GM19372 (cell line): Measurements from ENCODE around the gene CARD10.

Experiments
- ATAC-seq: cut with Tn5 transposase; IDR thresholded peaks from one replicate; pipeline ENCODE4 v1.9.1; 2021; ENCODE audit warnings: mild to moderate bottlenecking, low read depth, moderate library complexity; ENCODE audit not compliant: unreplicated experiment

CARD10 gene

DNA sequence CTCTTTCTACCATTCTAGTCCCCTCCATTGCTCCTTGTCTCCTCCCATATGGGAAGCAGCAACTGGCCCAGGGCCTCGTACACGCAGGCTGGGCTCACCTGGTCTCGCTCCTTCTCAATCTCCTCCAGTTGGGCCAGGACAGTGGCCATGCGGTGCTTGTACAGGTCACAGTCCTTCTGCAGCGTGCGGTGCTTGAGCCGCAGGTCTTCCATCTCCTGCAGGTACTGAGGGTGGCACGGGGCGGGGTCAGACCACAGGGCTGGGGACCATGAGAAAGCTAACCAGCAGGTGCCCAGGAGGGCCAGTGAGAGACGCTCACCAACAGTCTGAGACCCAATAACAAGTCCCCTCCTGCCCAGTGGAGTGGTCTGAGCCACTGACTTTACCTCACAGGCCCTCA, 11.5 kb downstream of the CARD10 start:
- ATAC-seq, result no peak

DNA sequence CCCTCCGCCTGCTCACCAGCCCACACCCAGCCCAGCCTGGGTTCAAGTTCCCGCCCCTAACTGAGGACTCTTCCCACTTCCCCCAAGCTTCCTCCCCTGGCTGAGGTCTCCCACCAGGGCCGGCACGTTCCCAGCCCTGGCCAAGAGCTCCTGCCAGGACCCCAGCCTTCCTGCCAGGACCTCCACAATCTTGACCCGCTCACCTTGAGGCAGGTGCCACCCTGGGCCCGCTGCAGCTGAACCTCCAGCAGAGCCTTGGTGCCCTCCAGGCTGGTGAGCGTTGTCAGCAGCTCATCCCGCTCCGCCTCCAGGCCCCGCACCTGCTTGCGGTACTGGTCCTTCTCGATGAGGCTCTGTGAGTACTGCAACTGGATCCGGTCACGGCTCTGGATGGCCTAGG, 13.2 kb downstream of the CARD10 start:
- ATAC-seq, result no peak

DNA sequence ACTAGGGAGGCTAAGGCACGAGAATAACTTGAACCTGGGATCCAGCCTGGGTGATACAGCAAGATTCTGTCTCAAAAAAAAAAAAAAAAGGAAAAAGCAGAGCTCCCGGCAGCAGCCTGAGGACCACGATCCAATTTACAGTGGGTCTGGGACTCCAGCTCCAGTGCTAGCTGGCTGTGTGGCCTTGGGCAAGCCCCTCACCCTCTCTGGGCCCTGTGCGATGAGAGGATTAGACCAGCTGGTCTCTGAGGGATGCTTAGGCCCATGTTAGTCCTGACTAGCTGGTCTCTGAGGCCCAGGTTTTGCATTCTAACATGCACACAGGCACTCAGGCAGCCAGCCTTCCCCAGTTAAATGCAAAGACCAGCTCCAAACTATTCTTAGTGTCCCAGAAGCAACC, 13.7 kb downstream of the CARD10 start:
- ATAC-seq, result no peak

DNA sequence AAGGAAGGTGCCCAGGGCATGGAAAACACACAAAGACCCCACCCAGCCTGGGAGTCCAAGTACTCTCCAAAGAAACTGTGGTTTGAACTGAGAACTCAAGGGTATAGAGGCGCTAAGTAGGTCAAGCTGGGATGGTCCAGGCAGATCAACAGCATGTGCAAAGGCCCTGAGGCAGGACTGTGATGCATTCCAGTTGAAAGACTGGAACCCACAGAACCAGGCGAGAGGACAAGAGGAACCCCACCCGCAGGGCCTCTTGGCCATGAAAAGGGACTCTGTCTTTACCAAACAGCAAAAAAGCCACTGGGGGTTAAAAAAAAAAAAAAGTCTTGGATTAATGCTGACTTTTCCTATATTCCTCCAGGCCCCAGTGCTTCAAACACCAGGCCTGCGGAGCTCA, 14.3 kb downstream of the CARD10 start:
- ATAC-seq, result no peak

DNA sequence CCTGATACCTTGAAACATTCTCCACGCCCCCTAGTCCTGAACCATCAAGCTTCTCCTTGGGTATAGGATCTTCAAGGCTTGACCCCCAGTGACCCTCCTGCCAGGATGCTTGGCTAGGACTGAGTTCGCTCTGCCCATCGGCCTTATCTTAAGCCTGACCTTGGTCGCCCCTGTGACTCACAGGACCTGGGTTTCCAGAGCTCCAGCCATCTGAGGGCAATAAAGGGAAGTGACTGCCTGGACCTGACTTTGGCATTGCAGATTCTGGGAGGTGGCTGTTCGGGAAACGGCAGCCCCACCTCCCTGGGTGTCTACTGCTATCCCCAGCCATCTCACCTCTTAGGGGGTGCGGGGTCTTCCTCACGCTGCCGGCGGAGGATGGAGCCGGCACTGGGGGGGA, 15.4 kb downstream of the CARD10 start:
- no peak for ATAC-seq

DNA sequence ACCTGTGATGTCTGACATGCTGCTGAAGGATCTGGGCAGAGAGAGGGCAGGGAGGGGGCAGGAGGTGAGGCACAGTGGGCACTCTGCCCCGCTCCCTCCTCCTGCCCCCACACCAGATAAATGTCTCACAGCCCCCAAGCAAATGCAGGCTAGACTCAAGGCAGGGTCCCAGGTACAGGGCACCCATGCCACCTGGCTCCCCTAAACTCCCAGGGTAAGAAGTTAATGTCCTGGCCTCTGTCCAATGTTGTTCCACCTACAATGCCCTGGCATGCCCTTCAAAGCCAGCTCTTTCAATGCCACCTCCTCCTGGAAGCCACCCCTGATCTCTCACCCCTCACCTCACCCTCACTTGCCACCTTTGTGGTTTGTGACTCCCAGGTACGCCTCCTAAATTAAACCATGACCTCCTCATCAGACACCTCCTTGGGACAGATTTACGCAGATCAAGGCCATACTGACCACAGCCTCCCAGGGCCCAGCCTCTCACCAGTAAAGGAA, 16.0 kb downstream of the CARD10 start:
- no peak for ATAC-seq

DNA sequence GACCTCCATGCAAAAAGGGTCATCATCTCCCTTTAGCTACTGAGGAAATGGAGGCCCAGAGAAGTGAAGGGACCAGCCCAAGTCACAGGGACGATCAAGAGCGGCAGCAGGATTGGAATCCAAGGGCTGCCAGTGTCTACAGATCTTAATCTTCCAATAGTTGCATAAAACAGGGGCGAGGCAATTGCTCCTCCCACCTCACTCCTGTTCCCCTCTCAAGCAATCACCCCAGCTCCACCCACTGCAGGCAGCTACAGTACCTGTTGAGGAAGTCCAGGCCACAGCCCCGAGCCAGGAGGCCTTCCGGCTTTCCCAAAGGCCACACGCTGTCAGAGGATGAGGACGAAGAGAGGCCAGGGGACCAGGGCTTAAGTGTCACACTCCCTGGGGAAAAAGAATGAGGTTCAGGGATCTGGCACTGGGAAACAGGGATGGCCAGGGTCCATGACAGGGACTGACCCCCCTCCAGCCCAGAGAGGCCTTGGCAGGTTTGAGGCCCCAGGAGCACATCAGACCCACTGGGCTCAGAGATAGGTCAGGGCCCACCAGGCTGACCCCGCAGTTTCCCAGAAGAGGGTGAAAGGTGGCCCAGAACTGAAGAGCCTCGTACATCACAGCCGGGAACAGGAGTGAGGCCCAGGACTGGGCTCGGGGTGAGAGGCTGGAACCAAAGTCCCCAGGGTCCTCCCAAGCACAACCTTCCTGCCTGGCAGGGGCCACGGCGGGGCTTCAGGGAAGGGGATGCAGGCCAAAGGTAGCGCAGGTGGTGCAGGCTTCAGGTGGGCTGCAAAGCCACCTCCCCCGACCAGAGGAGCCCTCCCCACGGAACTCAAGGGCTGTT, 16.7 kb downstream of the CARD10 start:
- no peak for ATAC-seq

DNA sequence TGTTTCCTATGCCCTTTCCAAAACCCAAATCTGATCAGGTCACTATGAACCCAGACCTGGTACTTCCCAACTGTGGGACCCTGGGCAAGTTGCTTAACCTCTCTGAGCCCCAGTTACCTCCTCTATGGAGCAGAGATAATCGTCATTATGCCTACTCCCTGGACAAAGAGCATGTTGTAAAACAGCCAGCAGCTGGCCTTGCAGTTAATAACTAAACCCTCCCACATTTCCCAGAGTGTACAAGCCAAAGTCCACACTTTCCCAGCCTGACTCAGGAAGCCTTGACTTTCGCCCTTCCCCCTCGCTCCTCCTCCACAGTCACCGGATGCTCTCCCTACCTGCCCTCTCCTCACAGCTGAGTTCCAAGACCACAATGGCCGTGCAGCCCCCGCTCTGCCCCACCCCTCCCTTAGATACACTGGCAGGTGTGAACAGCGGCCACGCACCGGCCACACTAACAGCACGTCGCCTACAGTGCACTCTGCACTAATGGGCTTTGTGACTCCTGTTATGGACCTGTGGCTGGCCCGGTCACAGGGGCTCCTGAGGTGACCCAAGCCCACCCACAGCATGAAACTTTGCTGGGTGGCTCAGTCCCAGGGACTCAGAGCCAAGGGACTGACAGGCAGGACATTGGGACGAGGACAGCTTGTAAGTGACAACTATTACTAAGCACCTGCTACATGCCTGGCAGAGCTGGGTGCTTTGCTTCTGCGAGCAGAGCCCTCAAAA, 17.4 kb downstream of the CARD10 start:
- no peak for ATAC-seq

DNA sequence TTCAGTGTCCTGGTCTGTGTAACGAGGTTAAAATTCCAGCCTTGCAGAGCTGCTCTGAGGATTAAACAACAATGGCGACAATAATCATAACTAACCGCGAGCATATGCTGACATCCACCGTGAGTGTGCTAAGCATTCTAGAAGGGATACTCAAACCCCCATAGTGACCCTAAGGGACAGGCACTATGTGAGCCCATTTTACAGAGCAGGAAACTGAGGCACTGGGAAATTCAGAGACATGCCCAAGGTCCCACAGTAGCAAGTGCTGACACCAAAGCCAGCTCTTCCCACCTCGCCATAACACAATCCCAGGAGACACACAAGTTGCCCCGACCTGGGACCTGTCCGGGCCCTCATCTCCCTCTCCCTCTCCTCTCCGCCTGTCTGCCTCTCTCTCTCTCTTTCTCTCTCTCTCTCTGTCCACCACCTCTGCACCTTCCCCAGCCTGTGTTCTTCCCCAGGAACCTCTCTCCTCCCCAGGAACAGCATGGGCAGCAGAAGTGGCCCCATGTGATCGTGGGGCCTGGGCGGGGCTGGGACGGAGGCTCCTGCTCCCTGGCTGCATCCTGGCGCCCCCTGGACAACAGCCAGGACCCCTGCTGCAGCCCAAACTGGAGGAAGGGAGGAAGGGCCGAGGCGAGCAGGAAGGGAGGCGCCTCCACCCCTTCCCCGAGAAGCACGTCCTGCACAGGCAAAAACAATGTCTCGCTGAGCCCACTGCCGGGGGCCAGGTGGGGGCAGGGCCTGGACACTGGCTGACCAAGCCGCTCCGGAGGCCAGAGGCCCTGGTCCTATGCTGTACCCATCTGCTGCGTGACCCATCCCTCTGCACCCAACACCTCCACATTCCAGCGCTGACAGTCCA, 18.2 kb downstream of the CARD10 start:
- ATAC-seq, result no peak

DNA sequence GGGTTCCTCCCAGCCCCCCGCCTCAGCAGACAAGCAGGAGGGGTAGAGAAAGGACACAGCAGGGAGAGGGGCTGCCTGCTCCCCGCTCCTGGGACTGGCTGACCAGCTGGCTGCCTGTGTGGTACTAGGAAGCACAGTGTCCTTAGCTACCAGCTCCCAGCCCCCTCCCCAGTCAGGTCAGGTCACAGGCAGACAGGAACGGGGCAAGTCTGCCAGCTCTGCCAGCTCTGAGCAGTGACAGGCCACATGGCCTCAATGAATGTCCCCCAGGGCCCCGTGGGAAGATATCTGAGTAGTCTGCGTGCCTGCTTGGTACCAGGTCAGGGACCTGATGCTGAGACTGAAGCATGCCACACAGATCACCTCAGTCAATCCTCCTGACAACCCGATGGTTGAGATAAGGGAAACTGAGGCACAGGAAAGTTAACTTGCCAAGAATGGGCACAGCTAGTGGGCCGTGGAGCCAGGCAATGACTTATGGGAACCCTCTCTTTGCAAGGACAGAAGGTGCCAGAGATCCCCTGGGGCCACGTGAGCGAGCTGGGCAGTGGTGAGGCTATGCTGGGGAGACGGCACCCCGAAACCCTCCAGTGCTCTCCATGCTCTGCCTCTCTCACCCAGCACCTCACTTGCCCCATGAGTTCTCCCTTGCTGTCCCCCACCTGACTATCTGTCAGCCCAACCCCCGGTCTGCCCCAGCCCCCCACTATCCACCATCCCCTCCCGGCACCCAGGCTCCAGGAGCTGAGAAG, 19.2 kb downstream of the CARD10 start:
- no peak for ATAC-seq

DNA sequence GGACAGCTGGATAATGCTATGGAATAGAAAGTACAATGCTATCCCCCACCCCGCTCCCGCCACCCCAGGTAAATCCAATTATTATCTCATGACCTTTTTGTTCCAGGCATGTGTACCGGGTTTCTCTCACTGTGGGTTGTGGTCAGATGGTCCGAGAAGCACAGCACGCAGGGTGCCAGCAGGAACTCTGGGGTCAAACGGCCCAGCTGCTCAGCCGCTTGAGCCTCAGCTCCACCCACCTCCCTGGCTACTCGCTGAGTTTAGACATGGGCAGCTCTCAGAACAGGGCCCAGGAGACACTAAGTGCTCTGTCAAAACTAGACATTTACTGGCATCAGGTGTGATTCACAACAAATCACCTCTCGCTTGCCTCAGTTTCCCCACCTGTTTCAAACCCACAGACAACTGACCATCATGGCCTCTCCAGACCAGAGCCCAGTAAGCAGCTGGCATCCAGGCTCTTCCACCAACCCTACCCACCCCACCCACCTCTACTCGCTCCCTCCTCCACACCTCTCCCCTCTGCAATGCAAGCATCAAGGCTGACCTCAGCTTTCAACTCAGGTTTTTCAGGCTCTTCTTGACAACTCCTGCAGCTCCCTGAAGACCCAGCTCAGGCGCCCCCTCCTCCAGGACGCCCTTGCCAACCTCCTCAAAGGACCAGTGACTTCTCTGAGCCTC, 20.0 kb downstream of the CARD10 start:
- ATAC-seq, result no peak

DNA sequence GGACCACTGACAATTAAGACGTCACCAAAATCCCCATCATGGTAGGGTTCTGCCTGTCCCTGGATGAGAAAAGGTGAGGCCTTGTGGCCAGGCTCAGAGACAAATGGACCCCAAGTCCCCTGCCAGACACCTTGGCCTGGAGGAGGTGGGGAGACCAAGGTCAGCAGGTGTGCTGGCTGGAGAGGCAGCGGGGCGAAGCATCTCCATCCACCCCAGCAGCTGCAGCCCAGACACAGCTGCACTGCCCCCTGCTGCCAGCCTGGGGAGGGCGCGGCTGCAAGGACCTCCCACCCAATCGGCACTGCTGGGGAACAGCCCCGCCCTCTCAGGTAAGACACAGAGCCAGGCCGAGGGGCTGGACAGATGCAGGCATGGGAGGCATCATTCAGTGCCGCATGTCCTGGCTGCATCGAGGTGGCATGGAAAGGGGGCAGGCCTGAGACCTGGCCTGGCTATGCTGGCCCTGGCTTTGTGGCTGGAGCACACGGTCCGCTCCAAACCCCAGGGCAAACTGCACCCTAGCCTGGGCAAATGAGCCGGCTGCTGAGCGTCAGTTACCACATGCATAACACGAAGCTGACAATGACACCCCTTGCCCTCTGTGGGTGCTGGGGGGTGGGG, 20.8 kb downstream of the CARD10 start:
- no peak for ATAC-seq

DNA sequence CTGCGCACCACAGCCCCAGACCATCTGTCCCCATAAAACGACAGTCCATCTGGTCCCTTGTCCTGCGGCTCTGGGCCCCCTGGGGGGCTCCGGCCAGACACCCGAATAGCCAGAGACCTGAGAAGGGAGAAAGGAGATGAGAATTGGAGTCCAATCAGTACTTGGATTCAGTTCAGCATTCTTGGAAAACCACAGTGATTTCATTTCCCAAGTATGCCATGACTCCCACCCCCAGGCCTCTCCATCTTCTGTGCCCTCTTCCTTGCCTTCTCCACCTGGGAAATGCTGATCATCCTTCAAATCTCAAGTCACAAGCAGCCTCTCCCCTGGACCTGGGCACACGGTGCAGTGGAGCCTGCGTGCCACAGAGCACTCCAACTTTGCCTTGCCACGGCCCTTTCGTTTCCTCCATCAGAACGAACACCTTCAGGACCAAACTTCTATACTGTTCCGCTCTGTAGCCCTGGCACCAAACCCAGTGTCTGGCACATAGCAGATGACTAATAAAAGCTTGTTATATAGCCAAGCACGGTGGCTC, 22.1 kb downstream of the CARD10 start:
- no peak for ATAC-seq

DNA sequence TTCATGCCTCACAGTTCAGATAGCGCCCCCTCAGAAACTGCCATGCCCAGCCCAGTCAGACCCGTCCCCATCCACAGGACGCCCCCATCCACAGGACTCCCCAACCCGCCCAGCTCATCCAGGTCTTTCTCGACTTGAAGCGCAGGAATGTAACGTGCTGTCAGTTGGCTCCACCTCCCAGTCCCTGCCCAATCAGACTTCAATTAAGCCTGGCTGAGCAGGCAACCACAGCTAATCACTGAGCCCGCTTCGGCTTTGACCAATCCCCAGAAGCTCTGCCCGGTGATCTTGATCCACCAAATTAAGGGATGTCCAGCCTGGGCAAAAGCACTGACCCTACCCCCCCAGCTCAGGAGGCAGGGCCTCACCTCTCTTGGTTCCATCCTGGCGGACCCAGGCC, 22.6 kb downstream of the CARD10 start:
- ATAC-seq, result no peak

DNA sequence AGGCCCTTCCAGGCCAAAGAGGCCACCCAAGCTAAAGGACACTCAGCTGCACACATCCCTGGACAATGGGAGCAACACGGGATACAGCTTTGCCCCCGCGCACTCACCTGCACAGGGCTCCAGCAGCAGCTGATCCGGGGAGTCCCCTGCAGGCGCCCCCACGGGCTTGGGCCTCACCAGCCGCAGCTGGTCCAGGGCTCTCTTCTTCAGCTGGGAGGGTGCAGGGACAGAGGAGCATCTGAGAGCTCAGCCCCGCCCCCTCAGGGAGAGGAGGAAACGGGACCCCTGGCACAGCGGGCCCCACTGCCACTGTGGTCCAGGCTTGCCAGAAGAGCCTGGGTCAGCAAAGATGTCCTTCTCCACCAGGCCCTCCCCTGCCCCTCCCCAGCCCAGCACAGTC, 25.2 kb downstream of the CARD10 start:
- no peak for ATAC-seq

DNA sequence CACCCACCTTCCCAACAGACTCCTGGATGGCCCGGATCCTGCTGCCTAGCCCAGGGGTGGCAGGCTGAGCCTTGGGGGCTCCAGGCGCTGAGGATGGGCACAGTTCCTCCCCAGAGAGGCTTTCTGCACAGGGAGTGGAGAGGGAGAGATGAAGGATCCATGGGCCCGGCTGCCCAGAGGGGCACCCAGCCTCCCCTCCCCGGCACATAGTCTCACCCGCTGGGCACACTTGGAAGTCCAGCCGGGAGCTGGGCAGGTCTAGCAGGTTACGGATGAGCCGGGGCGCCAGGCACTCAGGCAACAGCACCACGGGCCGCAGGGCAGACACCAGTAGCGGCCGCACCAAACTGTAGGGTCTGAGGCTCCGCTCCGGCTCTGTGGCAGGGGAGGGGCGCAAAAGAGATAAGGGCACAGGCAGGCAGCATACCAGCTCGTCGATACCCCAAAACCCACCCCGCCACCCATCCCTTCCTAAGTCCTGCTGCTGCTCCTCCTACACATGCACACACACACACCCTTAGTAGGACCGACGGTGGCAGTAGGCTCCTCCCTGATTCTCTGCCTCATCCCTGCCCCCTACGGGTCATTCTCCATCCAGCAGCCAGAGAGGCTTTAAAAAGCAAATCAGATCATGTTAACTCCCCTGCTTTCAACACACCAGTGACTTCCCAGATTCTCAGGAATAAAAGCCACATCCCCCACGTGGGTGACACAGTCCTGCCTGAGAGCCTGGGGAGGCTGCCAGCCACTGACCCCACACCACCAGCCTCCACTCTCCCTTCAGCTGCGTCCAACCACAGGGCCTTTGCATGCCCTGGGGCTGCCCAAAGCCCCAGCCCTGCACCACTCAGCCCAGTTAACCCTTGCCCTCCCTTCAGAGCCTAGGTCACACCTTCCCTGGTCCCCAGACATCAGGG, 26.5 kb downstream of the CARD10 start:
- ATAC-seq, result no peak

DNA sequence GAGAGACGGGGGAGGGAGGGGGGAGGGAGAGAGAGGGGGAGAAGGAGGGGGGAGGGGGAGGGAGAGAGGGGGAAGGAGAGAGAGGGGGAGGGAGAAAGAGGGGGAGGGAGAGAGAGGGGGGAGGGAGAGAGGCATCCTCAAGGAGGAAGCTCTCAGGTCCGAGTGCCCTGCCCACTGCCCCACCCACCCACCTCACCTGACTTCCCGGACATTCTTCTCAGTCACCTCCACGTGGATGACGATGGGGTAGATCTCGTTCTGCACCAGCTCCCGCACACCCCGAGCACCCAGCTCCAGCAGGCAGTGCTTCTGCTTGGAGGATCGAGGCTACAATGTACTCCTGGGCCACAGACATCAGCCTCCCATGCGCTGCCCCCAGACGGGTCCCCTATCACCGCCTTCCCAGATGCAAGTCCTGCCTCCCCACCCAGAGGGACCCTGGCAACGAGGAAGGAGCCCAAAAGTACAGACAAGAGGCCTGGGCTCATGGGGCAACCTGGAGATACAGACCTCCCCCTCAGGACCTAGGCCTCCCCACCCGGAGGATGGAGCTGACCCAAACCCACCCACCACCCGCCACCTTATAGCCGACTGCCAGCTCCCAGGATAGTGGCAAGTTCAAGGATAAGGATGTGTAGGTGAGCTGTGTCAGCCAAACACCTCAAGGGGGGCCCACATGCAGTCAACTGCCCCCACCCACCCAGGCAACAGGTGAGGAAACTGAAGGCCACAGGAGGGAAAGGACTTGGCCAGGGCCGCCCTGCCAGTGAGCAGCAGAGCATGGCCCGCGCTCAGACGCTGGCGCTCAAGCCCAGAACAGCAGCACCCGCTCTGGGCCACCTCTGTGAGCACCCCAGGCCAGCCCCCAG, 27.4 kb downstream of the CARD10 start:
- no peak for ATAC-seq
